Activated T-cell treated with anti-CD3 and anti-CD28 coated beads, Interleukin-2, amount 50 U/mL, for 4 hours (primary cell): ENCODE measurements around the gene SPRED2. TPM values are rescaled to one million over a fixed set of nuclear protein-coding genes. Genes with fewer than 3 reads are reported as not detected.

Experiments
- ATAC-seq, 2 donors: fragments of 200-7000 bp; cut with Tn5 transposase; one replicate each; pipeline ENCODE4 v1.10.0; 2021
- DNase-seq: peaks from one replicate; pipeline ENCODE4 v3.0.0-alpha.2; 2020
- H3K27me3 Mint-ChIP-seq: one replicate; pipeline ENCODE4 v1.8.0; 2021; ENCODE audit warnings: low read depth, mixed read lengths
- H3K36me3 Mint-ChIP-seq: one replicate; pipeline ENCODE4 v1.8.0; 2022; ENCODE audit warnings: mixed read lengths; ENCODE audit not compliant: insufficient read depth
- H3K4me1 Mint-ChIP-seq: one replicate; pipeline ENCODE4 v1.8.0; 2021; ENCODE audit warnings: low read depth, mixed read lengths
- H3K4me3 Mint-ChIP-seq: one replicate; pipeline ENCODE4 v1.8.0; 2021; ENCODE audit warnings: mild to moderate bottlenecking, moderate library complexity, mixed read lengths
- H3K9me3 Mint-ChIP-seq: one replicate; pipeline ENCODE4 v1.8.0; 2021; ENCODE audit warnings: mixed read lengths
- total RNA-seq, 3 donors: library from RNA; stranded (reverse); gene quantifications; one replicate each; pipeline ENCODE4 v1.2.1, GENCODE V29; 2021

Gene SPRED2
- total RNA-seq, 3 donors from 2014 or later: 10.4 to 11.0 (median 10.9) TPM

DNA sequence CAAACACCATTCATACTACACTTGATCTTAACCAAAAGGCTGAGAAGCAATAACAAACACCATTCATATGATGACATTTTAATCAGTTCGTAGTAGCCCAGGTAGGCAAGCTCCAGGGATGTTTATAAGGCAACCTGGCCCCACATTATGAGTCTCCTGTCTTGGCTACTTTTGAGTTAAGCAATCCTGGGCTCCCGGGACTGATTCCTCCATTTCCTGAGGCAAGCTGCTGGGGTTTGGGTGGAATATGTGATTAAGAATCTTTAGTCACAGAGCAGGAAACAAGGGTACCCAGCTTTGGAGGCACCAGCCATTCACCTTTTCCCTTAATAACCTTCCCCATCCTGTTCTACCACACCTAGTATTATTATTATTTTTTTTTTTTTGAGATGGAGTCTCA is 24.5 kb upstream of the SPRED2 start:
- H3K9me3 Mint-ChIP-seq: no peaks in the 10 kb centered on the region
- no peak for ATAC-seq
- no peak overlapping the region for H3K4me3 Mint-ChIP-seq

DNA sequence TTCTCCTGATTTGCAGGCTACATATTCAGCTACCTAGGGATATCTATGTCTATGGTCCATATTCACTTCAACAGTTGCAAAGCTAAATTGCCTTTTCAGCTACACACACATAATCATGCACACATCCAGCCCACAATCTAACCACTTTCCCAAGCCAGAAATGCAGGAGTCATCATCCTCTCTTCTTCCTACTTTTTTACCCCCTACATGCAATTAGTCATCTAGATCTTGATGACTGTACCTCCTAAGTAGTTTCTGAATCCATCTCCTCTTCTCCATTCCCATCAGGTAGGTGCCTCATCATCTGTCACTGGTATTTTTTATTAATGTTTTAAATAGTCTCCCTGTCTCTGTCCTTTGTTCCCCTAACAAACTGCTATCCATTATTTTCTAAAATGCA is 23.7 kb upstream of the SPRED2 start:
- no peak for ATAC-seq
- no peaks in the 10 kb centered on the region for H3K9me3 Mint-ChIP-seq
- H3K4me1 Mint-ChIP-seq: no peaks in the 10 kb centered on the region
- H3K4me3 Mint-ChIP-seq: no peak overlapping the region
- DNase-seq: no peak
- H3K27me3 Mint-ChIP-seq: peaks cover 44% of the 10 kb centered on the region
- no peaks in the 10 kb centered on the region for H3K36me3 Mint-ChIP-seq

More for the DNA sequence above, 24.5 kb upstream of the SPRED2 start:
- no peak for DNase-seq
- no peaks in the 10 kb centered on the region for H3K4me1 Mint-ChIP-seq
- peaks cover 46% of the 10 kb centered on the region for H3K27me3 Mint-ChIP-seq
- no peaks in the 10 kb centered on the region for H3K36me3 Mint-ChIP-seq

DNA sequence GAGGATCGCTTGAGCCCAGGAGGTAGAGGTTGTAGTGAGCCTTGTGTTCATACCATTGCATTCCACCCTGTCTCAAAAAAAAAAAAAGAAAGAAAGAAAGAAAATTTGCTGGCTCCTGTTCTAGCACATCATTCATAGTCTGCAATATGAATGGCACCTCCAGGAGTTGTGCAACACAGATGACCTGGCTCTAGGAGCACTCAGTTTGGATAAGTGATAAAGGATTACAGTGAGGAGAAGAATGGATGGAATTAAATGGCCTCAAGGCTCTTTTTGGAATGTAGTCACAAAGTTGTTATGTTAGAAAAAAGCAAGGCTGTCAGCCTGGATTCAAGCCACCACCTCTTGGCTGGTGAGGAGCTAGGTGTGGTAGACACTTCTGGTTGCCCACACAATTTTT is 21.5 kb upstream of the SPRED2 start:
- no peaks in the 10 kb centered on the region for H3K4me1 Mint-ChIP-seq
- no peak overlapping the region for H3K4me3 Mint-ChIP-seq
- H3K36me3 Mint-ChIP-seq: no peaks in the 10 kb centered on the region
- DNase-seq (no peak), ATAC-seq (no peak)
- H3K27me3 Mint-ChIP-seq: peaks cover 38% of the 10 kb centered on the region
- no peaks in the 10 kb centered on the region for H3K9me3 Mint-ChIP-seq

DNA sequence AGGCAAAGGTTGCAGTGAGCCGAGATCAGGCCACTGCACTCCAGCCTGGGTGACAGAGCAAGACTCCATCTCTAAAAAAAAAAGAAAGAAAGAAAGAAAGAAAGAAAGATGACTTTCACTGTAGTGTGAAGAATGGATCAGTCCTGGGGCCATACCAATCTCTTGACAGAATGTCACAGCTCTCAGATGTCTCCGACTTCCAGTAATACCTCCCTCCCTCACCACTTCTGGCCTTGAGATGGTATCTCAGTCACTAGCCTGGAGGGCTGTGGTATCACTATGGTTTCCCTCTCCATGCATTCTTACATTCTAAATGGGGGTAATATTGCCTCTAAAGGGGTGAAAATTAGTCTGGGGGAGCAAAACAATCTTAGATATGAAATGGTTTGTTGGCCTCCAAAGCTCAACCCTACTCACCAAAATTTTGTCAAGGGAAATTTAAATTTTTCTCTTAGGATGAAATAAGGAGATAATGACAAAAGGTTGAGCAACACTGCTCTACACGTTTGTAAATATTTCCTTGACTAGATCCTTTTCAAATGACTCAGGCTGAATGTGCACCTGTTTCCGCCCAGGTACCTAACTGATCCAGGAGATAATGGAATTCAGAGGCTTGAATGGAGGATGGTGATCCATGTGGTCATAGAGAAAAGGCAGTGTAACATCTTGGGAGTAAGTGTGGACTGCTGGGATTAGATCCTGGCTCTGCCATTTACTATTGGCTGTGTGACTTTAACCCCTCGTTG is 19.9 kb upstream of the SPRED2 start:
- no peak for ATAC-seq
- no peak overlapping the region for H3K4me3 Mint-ChIP-seq
- H3K36me3 Mint-ChIP-seq: no peaks in the 10 kb centered on the region
- no peak for DNase-seq
- no peaks in the 10 kb centered on the region for H3K9me3 Mint-ChIP-seq
- no peaks in the 10 kb centered on the region for H3K4me1 Mint-ChIP-seq
- H3K27me3 Mint-ChIP-seq: peaks cover 37% of the 10 kb centered on the region

- peaks cover 35% of the 10 kb centered on the region for H3K27me3 Mint-ChIP-seq
Observed at GRCh38 chr2:65450810-65451209, 18.4 kb upstream of the SPRED2 start.

DNA sequence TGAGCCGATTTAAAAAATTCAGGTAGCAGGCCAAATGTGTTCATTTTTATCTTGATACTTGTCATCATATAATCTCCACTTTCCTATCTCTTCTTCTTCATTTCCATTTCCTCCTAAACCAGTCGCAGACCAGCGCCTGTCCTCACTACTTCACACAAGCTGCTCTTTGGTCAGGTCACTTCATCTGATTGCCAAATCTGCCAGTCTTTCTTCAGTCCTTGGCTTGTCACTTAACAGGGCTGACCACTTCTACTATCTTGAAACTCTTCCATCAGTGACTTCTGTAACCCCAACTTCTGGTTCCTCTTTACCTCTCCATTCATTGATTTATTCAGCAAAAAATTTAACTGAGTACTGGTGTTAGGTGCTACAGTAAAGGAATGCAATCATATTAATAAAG is 18.0 kb upstream of the SPRED2 start:
- Mint-ChIP-seq H3K36me3 (no peaks in the 10 kb centered on the region), H3K9me3 (no peaks in the 10 kb centered on the region), H3K4me1 (no peaks in the 10 kb centered on the region), H3K4me3 (no peak overlapping the region), H3K27me3 (peaks cover 35% of the 10 kb centered on the region)
- DNase-seq: no peak
- no peak for ATAC-seq

More at GRCh38 chr2:65450810-65451209, 18.4 kb upstream of the SPRED2 start:
- Mint-ChIP-seq H3K36me3 (no peaks in the 10 kb centered on the region), H3K4me1 (no peaks in the 10 kb centered on the region), H3K9me3 (no peaks in the 10 kb centered on the region), H3K4me3 (no peak overlapping the region)
- no peak for DNase-seq
- no peak for ATAC-seq

DNA sequence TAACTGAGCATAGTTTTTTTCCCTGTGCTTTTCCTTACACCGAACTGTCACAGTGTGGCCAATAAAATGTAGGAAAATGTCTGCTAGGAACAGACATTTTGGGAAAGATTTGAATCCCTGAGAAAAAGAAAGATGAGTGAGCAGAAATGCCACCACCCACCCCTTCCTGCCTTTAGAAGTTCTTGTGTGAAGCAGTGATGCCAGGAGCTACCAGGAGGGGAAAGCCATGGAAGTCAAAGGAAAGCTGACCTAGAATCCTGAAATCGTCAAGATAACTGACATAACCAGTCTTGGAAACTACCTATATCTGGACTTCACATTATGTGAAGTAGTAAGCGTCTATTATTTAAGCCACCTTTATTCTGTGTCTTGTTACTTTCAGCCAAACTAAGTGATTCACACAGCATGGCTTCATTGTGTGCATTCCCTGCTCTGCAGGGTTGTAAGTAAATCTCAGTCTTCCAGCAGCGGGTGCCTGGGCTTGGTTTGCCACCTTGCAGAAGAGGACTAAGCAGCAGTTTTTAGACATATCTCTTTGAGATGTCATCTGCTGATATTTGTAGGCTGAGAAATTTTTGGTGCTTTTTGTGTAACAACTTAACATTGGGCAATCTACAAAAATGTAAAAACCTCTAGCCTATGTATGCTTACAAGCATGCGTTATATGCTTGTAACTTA is 11.2 kb upstream of the SPRED2 start:
- Mint-ChIP-seq H3K9me3 (no peaks in the 10 kb centered on the region), H3K4me3 (no peak overlapping the region), H3K4me1 (no peaks in the 10 kb centered on the region), H3K36me3 (no peaks in the 10 kb centered on the region), H3K27me3 (peaks cover 16% of the 10 kb centered on the region)
- DNase-seq (no peak), ATAC-seq (no peak)

GRCh38 chr2:65442420-65443020 is 10.1 kb upstream of the SPRED2 start:
- Mint-ChIP-seq H3K27me3 (peaks cover 22% of the 10 kb centered on the region), H3K4me3 (no peak overlapping the region), H3K4me1 (no peaks in the 10 kb centered on the region), H3K9me3 (no peaks in the 10 kb centered on the region), H3K36me3 (no peaks in the 10 kb centered on the region)
- ATAC-seq (no peak), DNase-seq (no peak)

DNA sequence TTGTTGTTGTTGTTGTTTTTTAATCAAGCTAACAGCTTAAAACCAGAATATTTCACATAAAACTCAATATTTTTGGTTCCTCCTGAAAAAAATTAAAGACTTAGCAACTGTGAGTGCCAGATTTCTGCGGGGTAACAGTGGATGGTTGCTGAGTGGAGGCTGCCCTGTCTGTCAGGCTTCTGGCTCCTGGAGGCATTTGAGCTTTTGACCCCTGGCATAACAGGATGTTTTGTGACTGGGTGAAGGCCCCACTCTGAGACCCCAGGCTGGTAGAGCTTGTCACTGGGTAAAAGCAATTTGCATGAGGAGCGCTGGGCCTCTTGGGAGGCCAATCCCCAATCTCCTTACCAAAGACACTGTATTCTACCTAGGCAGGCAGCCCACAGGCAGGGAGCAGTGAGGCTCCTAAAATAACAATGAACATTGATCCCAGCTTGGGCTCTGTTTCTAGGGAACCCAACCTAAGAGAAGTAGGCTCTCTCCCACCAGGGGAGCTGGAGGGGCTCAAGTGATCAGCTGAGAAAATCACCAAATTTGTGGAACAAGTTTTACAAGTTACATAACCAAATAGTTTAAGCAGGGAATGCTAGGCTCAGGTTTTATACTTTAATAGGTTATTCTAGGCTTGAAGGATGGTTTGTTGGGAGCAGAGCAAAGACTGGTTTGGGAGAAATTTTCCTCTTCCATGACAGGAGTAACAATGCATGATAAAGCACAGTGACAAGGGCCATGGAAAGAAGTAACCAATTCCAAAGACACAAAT is 5.9 kb upstream of the SPRED2 start:
- Mint-ChIP-seq H3K36me3 (no peaks in the 10 kb centered on the region), H3K4me3 (no peak overlapping the region), H3K27me3 (peaks cover 45% of the 10 kb centered on the region), H3K4me1 (peaks cover 8% of the 10 kb centered on the region), H3K9me3 (no peaks in the 10 kb centered on the region)
- ATAC-seq (no peak), DNase-seq (no peak)

DNA sequence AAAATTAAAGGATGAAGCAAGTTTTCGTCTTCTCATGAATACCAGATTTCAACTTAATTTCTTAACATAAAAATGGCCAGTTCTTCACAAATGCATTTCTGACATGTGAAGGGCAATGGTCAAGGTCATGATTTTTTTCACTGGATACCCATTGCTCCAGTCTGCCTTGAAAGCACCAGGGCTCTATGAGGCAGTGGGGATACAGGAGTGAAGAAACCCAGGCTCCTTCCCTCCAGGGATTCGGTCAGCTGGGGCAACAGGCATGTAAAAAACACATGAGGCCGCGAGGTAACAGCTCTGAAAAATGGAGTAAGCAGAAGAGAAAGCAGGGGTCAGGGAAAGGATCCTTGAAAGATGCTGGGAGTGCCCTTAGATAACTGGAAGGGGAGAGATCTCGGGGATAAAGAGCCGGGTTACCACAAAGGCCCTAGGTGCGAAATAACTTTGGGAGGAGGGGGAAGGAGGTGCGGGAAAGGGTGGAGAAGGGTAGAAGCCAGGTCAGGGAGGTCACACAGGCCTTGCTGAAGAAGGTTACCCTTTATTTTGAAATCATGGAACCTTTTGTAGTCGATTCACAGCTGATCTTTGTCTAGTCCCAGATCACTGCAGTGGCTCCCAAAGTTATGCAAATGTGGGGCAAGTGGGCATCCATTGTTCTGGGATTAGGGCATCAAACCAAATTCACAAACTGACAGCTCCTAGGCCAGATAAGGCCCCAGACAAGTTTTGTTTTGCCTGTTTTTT is 5.2 kb upstream of the SPRED2 start:
- ATAC-seq: no peak
- peak overlapping the region; percentile 91 for H3K4me3 Mint-ChIP-seq

GRCh38 chr2:65436824-65437221 is 4.4 kb upstream of the SPRED2 start:
- ATAC-seq (peak; percentile 52 to 68), DNase-seq (no peak)
- Mint-ChIP-seq H3K4me3 (peak overlapping the region; percentile 91), H3K9me3 (no peaks in the 10 kb centered on the region), H3K36me3 (no peaks in the 10 kb centered on the region), H3K4me1 (peaks cover 8% of the 10 kb centered on the region), H3K27me3 (peaks cover 46% of the 10 kb centered on the region)

More for the DNA sequence above, 5.2 kb upstream of the SPRED2 start:
- no peaks in the 10 kb centered on the region for H3K9me3 Mint-ChIP-seq
- peaks cover 46% of the 10 kb centered on the region for H3K27me3 Mint-ChIP-seq
- peaks cover 8% of the 10 kb centered on the region for H3K4me1 Mint-ChIP-seq
- H3K36me3 Mint-ChIP-seq: no peaks in the 10 kb centered on the region
- no peak for DNase-seq

DNA sequence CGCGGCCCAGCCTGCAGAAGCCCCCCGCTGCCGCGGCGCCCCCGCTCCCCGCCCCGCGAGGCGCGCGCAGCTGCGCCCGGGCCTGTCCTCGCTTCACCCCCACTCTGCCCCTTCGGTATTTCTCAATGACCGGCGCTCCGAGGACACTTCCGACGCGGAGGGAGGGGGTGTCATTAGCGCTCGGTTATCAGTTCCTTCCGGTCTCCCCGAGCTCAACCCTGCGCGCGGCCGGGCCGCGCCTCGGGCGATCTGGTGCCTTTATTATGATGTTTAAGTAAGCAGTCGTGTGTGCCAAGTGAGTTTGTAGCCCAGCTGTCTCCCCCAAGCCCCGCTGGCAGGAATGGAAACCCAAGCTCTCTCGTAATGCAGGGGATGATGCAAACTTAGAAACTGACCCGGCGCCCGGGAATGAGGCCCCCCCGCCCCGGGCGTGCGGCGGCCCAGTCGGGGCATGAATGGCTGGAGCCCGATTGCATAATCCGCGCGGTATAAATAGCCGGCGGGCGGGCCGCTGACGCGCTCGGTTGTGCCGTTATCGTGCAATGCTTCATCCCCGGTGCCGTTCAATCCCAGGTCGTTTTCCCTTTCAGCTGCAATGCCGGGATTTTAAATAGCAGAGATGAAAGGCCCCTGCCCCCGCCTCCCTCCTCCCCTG is 3.9 kb upstream of the SPRED2 start:
- DNase-seq (no peak), ATAC-seq (no peak)
- Mint-ChIP-seq H3K9me3 (no peaks in the 10 kb centered on the region), H3K36me3 (no peaks in the 10 kb centered on the region), H3K27me3 (peaks cover 46% of the 10 kb centered on the region), H3K4me3 (peak overlapping the region; percentile 91), H3K4me1 (peaks cover 8% of the 10 kb centered on the region)

DNA sequence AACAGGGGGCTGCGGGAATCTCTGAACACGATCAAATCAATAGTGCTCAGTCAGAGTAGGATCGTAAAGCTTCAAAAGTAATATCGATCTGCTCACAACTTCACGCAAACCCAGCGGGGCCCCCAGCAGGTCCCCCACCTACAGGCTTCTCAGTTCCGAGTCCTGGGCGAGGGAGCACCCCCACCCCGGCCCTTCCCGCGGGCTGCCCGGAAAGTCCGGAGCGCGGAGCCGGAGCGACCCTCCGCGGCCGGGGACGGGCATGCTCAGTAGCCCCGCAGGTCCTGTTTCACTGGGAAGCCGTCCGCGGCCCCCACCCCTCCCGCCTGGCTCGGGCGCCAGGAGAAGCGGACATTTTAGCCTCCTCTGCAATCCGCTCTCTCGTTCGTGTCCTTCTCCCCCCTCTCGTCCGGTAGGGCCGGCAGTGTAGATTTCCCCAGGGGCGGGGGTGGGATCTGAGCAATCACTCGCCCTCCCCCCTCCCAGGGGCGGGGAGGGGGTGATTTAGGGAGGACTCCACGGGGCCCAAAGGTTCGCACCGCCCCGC is 3.3 kb upstream of the SPRED2 start:
- DNase-seq (peak; percentile 12), ATAC-seq (peak; percentile 14 to 15)
- Mint-ChIP-seq H3K9me3 (no peaks in the 10 kb centered on the region), H3K27me3 (peaks cover 46% of the 10 kb centered on the region), H3K36me3 (no peaks in the 10 kb centered on the region), H3K4me3 (peak overlapping the region; percentile 91), H3K4me1 (peaks cover 8% of the 10 kb centered on the region)
